Non-pigmented ciliary epithelial cell (primary cell): ENCODE data around the gene CD1E.
"Not testable (repeated sequence)": the region's sequence is repeated elsewhere in the genome, so short reads cannot be mapped to it uniquely, and the experiment has no call there.

ENCODE experiments used
- DNase-seq: peaks from one replicate; pipeline ENCODE4 v3.0.0-alpha.2; 2010; ENCODE audit warnings: low read depth

The CD1E gene

GRCh38 chr1:158353303-158354075, at the start of gene CD1E:
Gene CD1E, plus strand, starts transcription at chr1:158353894. Its CDS starts 95 bp downstream, at chr1:158353989.
- no peak for DNase-seq

GRCh38 chr1:158310623-158311022, 43.1 kb upstream of the CD1E start:
- no peak for DNase-seq

GRCh38 chr1:158311066-158311465, 42.6 kb upstream of the CD1E start:
- DNase-seq, result no peak

- DNase-seq, result no peak
Observed at GRCh38 chr1:158323866-158324265, 29.8 kb upstream of the CD1E start.

- DNase-seq, result no peak
Observed at GRCh38 chr1:158324395-158324794, 29.3 kb upstream of the CD1E start.

GRCh38 chr1:158327481-158327880, 26.2 kb upstream of the CD1E start:
- DNase-seq, result no peak

GRCh38 chr1:158328426-158328825, 25.3 kb upstream of the CD1E start:
- no peak for DNase-seq

GRCh38 chr1:158329300-158329699, 24.4 kb upstream of the CD1E start:
- no peak for DNase-seq

- DNase-seq, result no peak
Observed at GRCh38 chr1:158329733-158330132, 24.0 kb upstream of the CD1E start.

GRCh38 chr1:158330391-158331105, 23.1 kb upstream of the CD1E start:
- no peak for DNase-seq

- no peak for DNase-seq
Observed at GRCh38 chr1:158331106-158331425, 22.6 kb upstream of the CD1E start.

- DNase-seq, result no peak
Observed at GRCh38 chr1:158331481-158332150, 22.1 kb upstream of the CD1E start, which contains the start of gene CD1B. Gene CD1B, minus strand, starts transcription at chr1:158331531. Its CDS starts 108 bp downstream, at chr1:158331423.

- DNase-seq, result no peak
Observed at GRCh38 chr1:158333405-158334155, 20.1 kb upstream of the CD1E start.

- DNase-seq, result no peak
Observed at GRCh38 chr1:158334526-158335212, 19.0 kb upstream of the CD1E start.

GRCh38 chr1:158335213-158335532, 18.5 kb upstream of the CD1E start:
- no peak for DNase-seq

- DNase-seq, result not testable (repeated sequence)
Observed at GRCh38 chr1:158336413-158336812, 17.3 kb upstream of the CD1E start.

- DNase-seq, result not testable (repeated sequence)
Observed at GRCh38 chr1:158348946-158349345, 4.7 kb upstream of the CD1E start.

GRCh38 chr1:158354255-158354654, 561 bp downstream of the CD1E start:
- no peak for DNase-seq

- no peak for DNase-seq
Observed at GRCh38 chr1:158355773-158356285, 2.1 kb downstream of the CD1E start.

GRCh38 chr1:158356616-158357015, 2.9 kb downstream of the CD1E start:
- no peak for DNase-seq

GRCh38 chr1:158357441-158357840, 3.7 kb downstream of the CD1E start:
- no peak for DNase-seq

- DNase-seq, result no peak
Observed at GRCh38 chr1:158362482-158362881, 8.8 kb downstream of the CD1E start.
